Choroid plexus epithelial cell (primary cell): ENCODE measurements around the gene CHST15.

Experiments
- DNase-seq: peaks from one replicate; pipeline ENCODE4 v3.0.0-alpha.2; 2010; ENCODE audit warnings: low read depth
- H3K4me3 ChIP-seq: 2 replicates; pipeline ENCODE4 v1.5.1; 2011; ENCODE audit warnings: low read depth, mild to moderate bottlenecking, control low read depth, low read length, moderate library complexity
- CTCF ChIP-seq: conservative IDR thresholded peaks from 2 replicates; pipeline ENCODE4 v1.5.1; 2011; ENCODE audit warnings: low read depth, mild to moderate bottlenecking, control low read depth, inconsistent platforms, low read length, moderate library complexity

CHST15 gene

GRCh38 chr10:123995082-123995460 is 98.3 kb downstream of the CHST15 start:
- peak overlapping the region; percentile 18 for H3K4me3 ChIP-seq
- DNase-seq: no peak
- TF ChIP-seq CTCF: no peak

GRCh38 chr10:123994417-123995081 is 98.8 kb downstream of the CHST15 start:
- TF ChIP-seq CTCF: peak; percentile 92
- H3K4me3 ChIP-seq: peak overlapping the region; percentile 18
- peak; percentile 88 for DNase-seq

DNA sequence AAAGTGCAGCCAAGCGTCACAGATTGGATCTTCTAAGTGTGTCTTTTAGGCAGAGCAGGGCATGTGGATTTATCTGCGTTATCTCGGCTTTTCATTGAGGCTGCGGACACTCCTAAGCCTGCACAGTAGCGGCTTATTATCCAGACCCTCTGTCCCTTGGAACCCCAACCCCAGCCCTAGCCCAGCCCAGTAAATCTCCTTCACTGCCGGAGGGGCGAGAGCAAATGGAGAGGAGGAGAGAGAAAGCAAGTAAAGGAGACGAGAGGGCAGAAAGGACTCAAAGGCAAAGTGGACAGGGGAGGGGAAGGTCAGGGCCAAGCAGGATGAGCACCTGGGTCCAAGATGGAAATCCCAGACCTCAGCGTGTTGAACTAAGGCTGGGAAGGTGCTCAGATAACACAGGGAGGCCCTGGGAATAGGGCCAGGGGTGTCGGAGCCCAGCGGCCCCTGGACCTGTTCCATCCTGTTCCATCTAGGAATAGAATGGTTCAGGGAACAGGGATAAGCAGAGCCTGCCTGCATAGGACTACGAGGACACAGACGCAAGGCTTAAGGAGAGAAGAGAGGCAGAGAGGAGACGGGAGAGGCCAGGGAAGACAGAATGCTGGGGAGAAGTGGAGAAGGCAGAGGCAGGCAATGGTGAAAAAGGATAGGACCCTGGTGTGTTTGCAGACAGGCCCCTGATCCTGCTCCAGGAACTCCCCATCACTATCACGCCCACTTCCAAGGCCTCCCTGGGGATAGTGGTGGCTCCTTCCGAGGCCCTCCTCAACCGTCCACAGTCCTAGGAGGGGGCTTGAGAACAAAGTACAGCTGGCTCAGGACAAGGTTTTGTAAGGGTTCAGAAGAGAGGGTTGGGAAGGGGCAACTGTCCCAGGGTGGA is 99.6 kb downstream of the CHST15 start:
- no peak overlapping the region for H3K4me3 ChIP-seq
- TF ChIP-seq CTCF: no peak
- no peak for DNase-seq

DNA sequence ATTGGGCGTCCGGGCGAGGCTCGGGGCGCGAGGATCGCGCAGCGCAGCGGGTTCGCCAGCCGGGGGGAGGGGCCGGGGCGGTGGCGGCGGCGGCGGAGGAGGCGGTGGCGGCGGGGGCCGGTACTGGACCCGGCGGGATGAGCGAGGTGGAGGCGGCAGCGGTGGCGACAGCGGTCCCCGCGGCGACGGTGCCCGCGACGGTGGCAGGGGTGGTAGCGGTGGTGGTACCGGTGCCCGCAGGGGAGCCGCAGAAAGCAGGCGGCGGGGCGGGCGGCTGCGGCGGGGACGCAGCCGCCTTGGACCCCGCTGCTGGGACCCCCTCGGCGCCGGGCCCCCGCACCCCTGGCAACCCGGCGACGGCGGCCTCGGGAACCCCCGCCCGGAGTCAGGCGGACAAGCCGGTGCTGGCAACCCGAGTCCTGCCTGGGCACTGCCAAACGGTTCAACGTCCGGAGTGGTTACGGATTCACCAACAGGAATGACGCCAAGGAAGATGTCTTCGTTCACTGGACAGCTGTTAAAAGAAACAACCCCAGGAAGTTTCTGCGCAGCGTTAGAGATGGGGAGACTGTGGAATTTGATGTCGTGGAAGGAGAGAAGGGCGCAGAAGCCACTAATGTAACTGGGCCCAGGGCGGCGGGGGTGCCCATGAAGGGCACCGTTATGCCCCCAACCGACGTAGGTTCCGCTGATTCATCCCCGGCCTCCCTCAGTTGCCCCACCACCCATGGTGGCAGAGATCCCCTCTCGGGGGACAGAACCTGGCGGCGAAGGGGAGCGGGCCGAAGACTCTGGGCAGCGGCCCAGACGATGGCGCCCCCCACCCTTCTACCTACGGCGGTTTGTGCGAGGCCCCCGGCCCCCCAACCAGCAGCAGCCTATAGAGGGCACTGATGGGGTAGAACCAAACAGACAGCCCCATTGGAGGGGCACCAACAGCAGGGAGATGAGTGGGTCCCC is 101.5 kb downstream of the CHST15 start:
- no peak for DNase-seq
- no peak for TF ChIP-seq CTCF
- no peak overlapping the region for H3K4me3 ChIP-seq

GRCh38 chr10:123990889-123991288 is 102.5 kb downstream of the CHST15 start:
- no peak overlapping the region for H3K4me3 ChIP-seq
- DNase-seq: no peak
- TF ChIP-seq CTCF: no peak

DNA sequence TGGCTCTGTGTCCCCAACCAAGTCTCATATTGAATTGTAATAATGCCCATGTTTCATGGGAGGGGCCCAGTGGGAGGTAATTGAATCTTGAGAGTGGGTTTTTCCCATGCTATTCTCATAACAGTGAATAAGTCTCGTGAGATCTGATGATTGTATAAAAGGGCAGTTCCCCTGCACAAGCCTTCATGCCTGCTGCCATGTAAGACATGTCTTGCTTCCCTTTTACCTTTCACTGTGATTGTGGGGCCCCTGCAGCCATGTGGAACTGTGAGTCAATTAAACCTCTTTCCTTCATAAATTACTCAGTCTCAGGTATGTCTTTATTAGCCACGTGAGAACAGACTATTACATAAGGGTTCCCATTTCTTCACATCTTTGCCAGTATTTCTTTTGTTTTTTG is 104.7 kb downstream of the CHST15 start:
- DNase-seq: no peak
- no peak overlapping the region for H3K4me3 ChIP-seq
- no peak for TF ChIP-seq CTCF
